Testis (tissue), 2 donors: ENCODE measurements around the gene BEX2.

Experiments
- CTCF ChIP-seq, 3 experiments: fragments of 450-650 bp in 2 of 3; fragments of 200-600 bp in 1 of 3; sonication (generic) in 1 of 3; IDR thresholded peaks; one replicate each; pipeline ENCODE4 v1.5.1; 2016 to 2019; ENCODE audit warnings: antibody characterized with exemption in 3 of 3, mild to moderate bottlenecking in 2 of 3, moderate library complexity in 1 of 3
- POLR2A ChIP-seq: fragments of 450-650 bp; IDR thresholded peaks from one replicate; pipeline ENCODE4 v1.6.1; 2017; ENCODE audit warnings: antibody characterized with exemption, mild to moderate bottlenecking, moderate library complexity

- TF ChIP-seq POLR2A = no peak
- no peak for TF ChIP-seq CTCF (IDR thresholded peaks at IDR 0.05)
Observed at GRCh38 chrX:103304705-103305104, 6.1 kb downstream of the BEX2 start.
